ENCODE data around the gene CHST1.

DNA sequence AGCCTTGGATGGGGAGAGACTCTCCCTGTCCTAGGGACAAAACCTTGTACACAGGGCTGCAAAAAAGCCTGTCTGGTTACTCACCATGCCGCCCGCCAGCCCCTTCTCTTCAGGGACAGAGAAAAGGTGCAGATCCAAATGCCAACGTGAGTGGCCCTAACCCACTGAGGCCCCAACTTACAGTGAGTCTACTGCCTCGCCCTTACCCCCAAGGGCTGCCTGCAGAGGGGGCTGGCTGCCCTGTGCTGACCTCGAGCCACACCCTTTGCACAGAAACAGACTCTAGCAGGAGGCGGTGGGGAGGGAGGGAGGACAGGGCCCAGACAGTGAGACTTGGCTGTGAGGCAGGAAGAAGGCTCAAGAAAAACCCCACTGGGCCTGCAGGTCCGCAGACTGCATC lies 13.6 kb upstream of the CHST1 start:
- TF ChIP-seq, protein P1, sequence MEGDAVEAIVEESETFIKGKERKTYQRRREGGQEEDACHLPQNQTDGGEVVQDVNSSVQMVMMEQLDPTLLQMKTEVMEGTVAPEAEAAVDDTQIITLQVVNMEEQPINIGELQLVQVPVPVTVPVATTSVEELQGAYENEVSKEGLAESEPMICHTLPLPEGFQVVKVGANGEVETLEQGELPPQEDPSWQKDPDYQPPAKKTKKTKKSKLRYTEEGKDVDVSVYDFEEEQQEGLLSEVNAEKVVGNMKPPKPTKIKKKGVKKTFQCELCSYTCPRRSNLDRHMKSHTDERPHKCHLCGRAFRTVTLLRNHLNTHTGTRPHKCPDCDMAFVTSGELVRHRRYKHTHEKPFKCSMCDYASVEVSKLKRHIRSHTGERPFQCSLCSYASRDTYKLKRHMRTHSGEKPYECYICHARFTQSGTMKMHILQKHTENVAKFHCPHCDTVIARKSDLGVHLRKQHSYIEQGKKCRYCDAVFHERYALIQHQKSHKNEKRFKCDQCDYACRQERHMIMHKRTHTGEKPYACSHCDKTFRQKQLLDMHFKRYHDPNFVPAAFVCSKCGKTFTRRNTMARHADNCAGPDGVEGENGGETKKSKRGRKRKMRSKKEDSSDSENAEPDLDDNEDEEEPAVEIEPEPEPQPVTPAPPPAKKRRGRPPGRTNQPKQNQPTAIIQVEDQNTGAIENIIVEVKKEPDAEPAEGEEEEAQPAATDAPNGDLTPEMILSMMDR (IDR thresholded peaks at IDR 0.05), result no peak
- TF ChIP-seq EZH2phosphoT487 (IDR thresholded peaks at IDR 0.05), result no peak
